Activated CD8-positive, alpha-beta T cell treated with anti-CD3 and anti-CD28 coated beads for 36 hours (primary cell): ENCODE measurements around the gene ATP6V0C. TPM values are rescaled to one million over a fixed set of nuclear protein-coding genes. Genes with fewer than 3 reads are reported as not detected.

Experiments
- ATAC-seq: fragments of 200-7000 bp; cut with Tn5 transposase; one replicate; pipeline ENCODE4 v1.10.0; 2021; ENCODE audit warnings: mild to moderate bottlenecking, moderate library complexity
- CTCF ChIA-PET: fragments of 350-600 bp; sonication (Branson Sonifier 250); formaldehyde crosslinking; loops from one replicate; lab custom pipeline; 2021; ENCODE audit warnings: antibody characterized with exemption; lab: Charles Lee
- POLR2A ChIA-PET: fragments of 350-600 bp; sonication (Branson Sonifier 250); formaldehyde crosslinking; loops from one replicate; lab custom pipeline; 2021; ENCODE audit warnings: antibody characterized with exemption; lab: Charles Lee
- DNase-seq: peaks from one replicate; pipeline ENCODE4 v3.0.0-alpha.2; 2020
- H3K27ac Mint-ChIP-seq: one replicate; pipeline ENCODE4 v1.8.0; 2021; ENCODE audit warnings: mild to moderate bottlenecking, mixed read lengths
- H3K27me3 Mint-ChIP-seq: one replicate; pipeline ENCODE4 v1.8.0; 2021; ENCODE audit warnings: mixed read lengths
- H3K36me3 Mint-ChIP-seq: one replicate; pipeline ENCODE4 v1.8.0; 2021; ENCODE audit warnings: low read depth, mixed read lengths
- H3K4me1 Mint-ChIP-seq: one replicate; pipeline ENCODE4 v1.8.0; 2021; ENCODE audit warnings: low read depth, mixed read lengths
- H3K4me3 Mint-ChIP-seq: one replicate; pipeline ENCODE4 v1.8.0; 2021; ENCODE audit warnings: mild to moderate bottlenecking, moderate library complexity, mixed read lengths
- H3K9me3 Mint-ChIP-seq: one replicate; pipeline ENCODE4 v1.8.0; 2021; ENCODE audit warnings: mixed read lengths
- CTCF ChIP-seq: fragments of 200-600 bp; IDR thresholded peaks from one replicate; pipeline ENCODE4 v1.8.0; 2022; ENCODE audit warnings: antibody characterized with exemption, mild to moderate bottlenecking
- intact Hi-C: fragments of 100-400 bp; cut with micrococcal nuclease; formaldehyde crosslinking; loops from one replicate; pipeline ENCODE4 v1.10.0; 2022
- total RNA-seq, 2 experiments: library from RNA; stranded (reverse); gene quantifications; one replicate each; pipeline ENCODE4 v1.2.3, GENCODE V29; 2021

ATP6V0C gene
- total RNA-seq, 2 experiments from 2014 or later, result 85.9 to 88.6 TPM

GRCh38 chr16:2489581-2489980 is 24.2 kb upstream of the ATP6V0C start:
- Mint-ChIP-seq H3K4me1 (peaks cover 21% of the 10 kb centered on the region), H3K27me3 (no peaks in the 10 kb centered on the region), H3K27ac (no peak overlapping the region), H3K36me3 (no peaks in the 10 kb centered on the region), H3K9me3 (no peaks in the 10 kb centered on the region), H3K4me3 (no peak overlapping the region)
- ATAC-seq (no peak), DNase-seq (no peak)
- POLR2A ChIA-PET, result no interaction called here
- TF ChIP-seq CTCF, result no peak
- CTCF ChIA-PET, result no interaction called here
- intact Hi-C loops, result no loop called here

- H3K27ac Mint-ChIP-seq, result no peak overlapping the region
- no peak overlapping the region for H3K4me3 Mint-ChIP-seq
- DNase-seq (no peak), ATAC-seq (no peak)
- no peaks in the 10 kb centered on the region for H3K27me3 Mint-ChIP-seq
- H3K36me3 Mint-ChIP-seq, result no peaks in the 10 kb centered on the region
- ChIA-PET CTCF (interaction anchor here (2.2 kb wide), 1 partner anchor 11 kb away, joined by 8 read pairs; no protein-coding TSS in a partner anchor), POLR2A (no interaction called here)
- TF ChIP-seq CTCF, result no peak
- peaks cover 21% of the 10 kb centered on the region for H3K4me1 Mint-ChIP-seq
- intact Hi-C loops, result no loop called here
- no peaks in the 10 kb centered on the region for H3K9me3 Mint-ChIP-seq
These were observed 23.3 kb upstream of the ATP6V0C start for GRCh38 chr16:2490190-2491105.

DNA sequence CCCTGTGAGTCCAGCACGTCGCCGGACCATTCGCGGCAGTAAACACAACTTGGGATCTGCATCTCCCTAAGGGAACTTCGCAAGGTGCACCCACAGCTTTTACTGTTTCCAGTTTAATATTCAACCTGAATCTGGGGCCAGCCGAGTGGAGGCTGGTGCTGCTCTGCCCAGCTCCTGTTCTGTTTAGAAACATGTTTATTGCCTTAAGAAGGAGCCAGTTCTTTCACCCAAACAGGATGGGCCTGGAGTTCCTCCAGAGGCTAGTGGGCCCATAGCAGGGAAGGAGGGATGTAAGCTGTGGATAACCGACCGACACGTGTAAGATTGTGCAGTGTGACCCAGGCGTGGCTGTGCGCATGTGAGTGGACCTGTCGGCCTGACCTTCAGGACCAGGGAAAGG is 21.5 kb upstream of the ATP6V0C start:
- H3K36me3 Mint-ChIP-seq, result peaks cover 3% of the 10 kb centered on the region
- ChIA-PET CTCF (interaction anchor here (2.2 kb wide), 1 partner anchor 9 kb away, joined by 8 read pairs; no protein-coding TSS in a partner anchor), POLR2A (interaction anchor here (1.2 kb wide), 1 partner anchor 23 kb away, joined by 3 read pairs; no protein-coding TSS in a partner anchor)
- H3K27ac Mint-ChIP-seq, result no peak overlapping the region
- no peak for TF ChIP-seq CTCF
- peaks cover 8% of the 10 kb centered on the region for H3K4me1 Mint-ChIP-seq
- no peaks in the 10 kb centered on the region for H3K27me3 Mint-ChIP-seq
- DNase-seq, result no peak
- intact Hi-C loops, result no loop called here
- no peak overlapping the region for H3K4me3 Mint-ChIP-seq
- H3K9me3 Mint-ChIP-seq, result no peaks in the 10 kb centered on the region
- no peak for ATAC-seq

DNA sequence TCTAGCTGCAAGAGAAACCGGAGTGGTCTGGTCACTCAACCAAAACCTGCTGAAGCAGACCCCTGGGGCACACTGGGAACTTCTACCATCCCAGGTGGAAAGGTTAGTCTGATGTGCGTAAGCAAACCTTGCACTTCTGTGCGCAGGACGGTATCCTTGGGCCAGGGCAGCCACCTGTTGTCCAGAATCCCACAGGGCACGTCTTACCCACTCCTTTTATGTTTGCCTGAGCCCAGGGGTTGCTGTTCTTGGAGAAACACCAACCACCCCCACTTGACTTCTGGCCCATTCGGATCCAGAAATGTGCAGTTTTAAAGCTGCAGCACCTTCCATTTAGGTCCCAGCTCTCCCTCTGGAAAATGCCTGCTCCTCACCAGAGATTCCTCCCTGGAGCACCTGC is 20.1 kb upstream of the ATP6V0C start:
- H3K4me1 Mint-ChIP-seq, result no peaks in the 10 kb centered on the region
- no peak for DNase-seq
- intact Hi-C loops, result no loop called here
- CTCF ChIA-PET, result no interaction called here
- no peak for TF ChIP-seq CTCF
- no peaks in the 10 kb centered on the region for H3K9me3 Mint-ChIP-seq
- H3K27me3 Mint-ChIP-seq, result no peaks in the 10 kb centered on the region
- H3K4me3 Mint-ChIP-seq, result no peak overlapping the region
- POLR2A ChIA-PET, result no interaction called here
- H3K36me3 Mint-ChIP-seq, result peaks cover 5% of the 10 kb centered on the region
- ATAC-seq, result no peak
- H3K27ac Mint-ChIP-seq, result no peak overlapping the region

- ATAC-seq (no peak), DNase-seq (no peak)
- Mint-ChIP-seq H3K9me3 (no peaks in the 10 kb centered on the region), H3K36me3 (peaks cover 5% of the 10 kb centered on the region), H3K4me3 (no peak overlapping the region), H3K27me3 (no peaks in the 10 kb centered on the region), H3K27ac (no peak overlapping the region), H3K4me1 (no peaks in the 10 kb centered on the region)
- intact Hi-C loops, result no loop called here
- CTCF ChIA-PET, result interaction anchor here (1.2 kb wide), 1 partner anchor 300 kb away, joined by 3 read pairs; no protein-coding TSS in a partner anchor
- POLR2A ChIA-PET, result no interaction called here
- TF ChIP-seq CTCF, result no peak
These were observed 19.1 kb upstream of the ATP6V0C start for GRCh38 chr16:2494616-2495015.
